NCI-H345 treated with DMSO at 0.1 percent for 48 hours (cell line): ENCODE data around the gene SOS2.

Source experiments
- DNase-seq: peaks from one replicate; lab custom pipeline; 2025; ENCODE audit not compliant: unreplicated experiment; lab: John Stamatoyannopoulos, UW

SOS2 gene

GRCh38 chr14:50116966-50117365 lies 114.4 kb downstream of the SOS2 start:
- no peak for DNase-seq

GRCh38 chr14:50116181-50116956 lies 115.0 kb downstream of the SOS2 start, which contains the start of gene VCPKMT:
VCPKMT (minus strand) TSS chr14:50116572; CDS start chr14:50116552, 20 bp downstream.
- peak; percentile 87 for DNase-seq

- no peak for DNase-seq
Observed at GRCh38 chr14:50113381-50114035, 117.9 kb downstream of the SOS2 start.

GRCh38 chr14:50110323-50111037 lies 120.9 kb downstream of the SOS2 start:
- no peak for DNase-seq

GRCh38 chr14:50109342-50109741 lies 122.0 kb downstream of the SOS2 start:
- no peak for DNase-seq

GRCh38 chr14:50107850-50108249 lies 123.5 kb downstream of the SOS2 start:
- no peak for DNase-seq

- DNase-seq, result no peak
Observed at GRCh38 chr14:50106178-50106577, 125.2 kb downstream of the SOS2 start.

- no peak for DNase-seq
Observed at GRCh38 chr14:50103558-50103957, 127.8 kb downstream of the SOS2 start.

- no peak for DNase-seq
Observed at GRCh38 chr14:50101417-50101816, 130.0 kb downstream of the SOS2 start.

GRCh38 chr14:50100805-50101204 lies 130.6 kb downstream of the SOS2 start:
- no peak for DNase-seq

GRCh38 chr14:50099335-50099734 lies 132.0 kb downstream of the SOS2 start:
- DNase-seq, result no peak

GRCh38 chr14:50095895-50096294 lies 135.5 kb downstream of the SOS2 start:
- no peak for DNase-seq

- no peak for DNase-seq
Observed at GRCh38 chr14:50094056-50094755, 137.2 kb downstream of the SOS2 start.

- no peak for DNase-seq
Observed at GRCh38 chr14:50093496-50093895, 137.9 kb downstream of the SOS2 start.

- DNase-seq, result no peak
Observed at GRCh38 chr14:50092006-50092555, 139.3 kb downstream of the SOS2 start.

- DNase-seq, result no peak
Observed at GRCh38 chr14:50091240-50091913, 140.0 kb downstream of the SOS2 start.

- DNase-seq, result no peak
Observed at GRCh38 chr14:50089208-50089607, 142.2 kb downstream of the SOS2 start.

GRCh38 chr14:50088731-50089130 lies 142.6 kb downstream of the SOS2 start:
- DNase-seq, result no peak

GRCh38 chr14:50088117-50088515 lies 143.3 kb downstream of the SOS2 start:
- DNase-seq, result no peak

- DNase-seq, result no peak
Observed at GRCh38 chr14:50087341-50088116, 143.8 kb downstream of the SOS2 start.
